Measurements from ENCODE around the gene GJD4. TPM values are rescaled to one million over a fixed set of nuclear protein-coding genes. Genes with fewer than 3 reads are reported as not detected.

The GJD4 gene, protein sequence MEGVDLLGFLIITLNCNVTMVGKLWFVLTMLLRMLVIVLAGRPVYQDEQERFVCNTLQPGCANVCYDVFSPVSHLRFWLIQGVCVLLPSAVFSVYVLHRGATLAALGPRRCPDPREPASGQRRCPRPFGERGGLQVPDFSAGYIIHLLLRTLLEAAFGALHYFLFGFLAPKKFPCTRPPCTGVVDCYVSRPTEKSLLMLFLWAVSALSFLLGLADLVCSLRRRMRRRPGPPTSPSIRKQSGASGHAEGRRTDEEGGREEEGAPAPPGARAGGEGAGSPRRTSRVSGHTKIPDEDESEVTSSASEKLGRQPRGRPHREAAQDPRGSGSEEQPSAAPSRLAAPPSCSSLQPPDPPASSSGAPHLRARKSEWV
- not detected in 2 replicates for total RNA-seq (2021)
- Bru-seq, nascent RNA, result percentile 26 among the genes with signal in this experiment
- BruChase-seq, experiment 1, labeled RNA remaining after a 2-hour chase, result percentile 36 among the genes with signal in this experiment
- percentile 45 among the genes with signal in this experiment for BruChase-seq, experiment 2, labeled RNA remaining after a 6-hour chase
- long read RNA-seq, result 0 reads

DNA sequence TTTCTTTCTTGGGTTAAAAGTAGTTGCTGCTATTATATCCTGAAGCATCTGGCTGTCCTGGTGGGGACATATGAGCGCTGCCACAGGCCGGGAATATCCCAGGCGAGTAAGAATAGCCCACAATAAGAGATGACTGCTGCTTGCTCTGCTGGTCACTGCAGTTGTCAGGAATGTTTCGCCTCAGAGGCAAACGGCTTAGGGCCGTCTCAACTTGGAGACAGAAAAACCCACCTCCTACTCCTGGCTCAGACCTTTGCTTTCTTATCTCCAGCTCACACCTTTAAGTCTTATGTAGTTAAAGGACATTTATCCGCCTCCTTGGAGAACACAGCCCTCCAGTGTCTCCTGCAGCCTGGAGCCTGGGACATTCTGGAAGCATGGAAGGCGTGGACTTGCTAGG lies at the start of gene GJD4:
Gene GJD4 (plus strand): TSS at position 151 of the 400 bp plus-strand sequence. CDS start 227 bp downstream, at position 378.
- no peak for DNase-seq (ENCODE audit: low spot score)
- Histone ChIP-seq H3K27ac (ENCODE audit: low read depth, low read length, poor library complexity, severe bottlenecking) (no peak within 1 kb of the TSS), H3K27me3 (replicated peaks; ENCODE audit: insufficient read depth, low read depth, low read length, poor library complexity) (no peaks in the 10 kb centered on the region), H3K9me3 (ENCODE audit: low read depth, low read length, poor library complexity, severe bottlenecking) (no peaks in the 10 kb centered on the region), H3K36me3 (ENCODE audit: insufficient read depth, low read length, poor library complexity, severe bottlenecking) (no peaks in the 10 kb centered on the region), H3K4me1 (ENCODE audit: insufficient read depth, low read length, poor library complexity, severe bottlenecking) (no peaks in the 10 kb centered on the region), H3K4me3 (ENCODE audit: low read depth, low read length, poor library complexity, severe bottlenecking) (no peak within 1 kb of the TSS)
- ChIA-PET POLR2A (ENCODE audit: low non-redundant PET) (no interaction called here), CTCF (no interaction called here)
- intact Hi-C loops (cut with micrococcal nuclease; ENCODE audit: unreplicated experiment), result loop anchor here (10.0 kb wide), 1 partner anchor 370 kb away; no protein-coding TSS in a partner anchor
- no TSS peak for BruUV-seq (replicated peaks)
- no peak for TF ChIP-seq EZH2 (IDR thresholded peaks at IDR 0.05; ENCODE audit: borderline replicate concordance, low read depth, low read length, poor library complexity, severe bottlenecking)
- no peak for TF ChIP-seq CTCF (conservative IDR thresholded peaks at IDR 0.05; ENCODE audit: low read depth, low read length)

DNA sequence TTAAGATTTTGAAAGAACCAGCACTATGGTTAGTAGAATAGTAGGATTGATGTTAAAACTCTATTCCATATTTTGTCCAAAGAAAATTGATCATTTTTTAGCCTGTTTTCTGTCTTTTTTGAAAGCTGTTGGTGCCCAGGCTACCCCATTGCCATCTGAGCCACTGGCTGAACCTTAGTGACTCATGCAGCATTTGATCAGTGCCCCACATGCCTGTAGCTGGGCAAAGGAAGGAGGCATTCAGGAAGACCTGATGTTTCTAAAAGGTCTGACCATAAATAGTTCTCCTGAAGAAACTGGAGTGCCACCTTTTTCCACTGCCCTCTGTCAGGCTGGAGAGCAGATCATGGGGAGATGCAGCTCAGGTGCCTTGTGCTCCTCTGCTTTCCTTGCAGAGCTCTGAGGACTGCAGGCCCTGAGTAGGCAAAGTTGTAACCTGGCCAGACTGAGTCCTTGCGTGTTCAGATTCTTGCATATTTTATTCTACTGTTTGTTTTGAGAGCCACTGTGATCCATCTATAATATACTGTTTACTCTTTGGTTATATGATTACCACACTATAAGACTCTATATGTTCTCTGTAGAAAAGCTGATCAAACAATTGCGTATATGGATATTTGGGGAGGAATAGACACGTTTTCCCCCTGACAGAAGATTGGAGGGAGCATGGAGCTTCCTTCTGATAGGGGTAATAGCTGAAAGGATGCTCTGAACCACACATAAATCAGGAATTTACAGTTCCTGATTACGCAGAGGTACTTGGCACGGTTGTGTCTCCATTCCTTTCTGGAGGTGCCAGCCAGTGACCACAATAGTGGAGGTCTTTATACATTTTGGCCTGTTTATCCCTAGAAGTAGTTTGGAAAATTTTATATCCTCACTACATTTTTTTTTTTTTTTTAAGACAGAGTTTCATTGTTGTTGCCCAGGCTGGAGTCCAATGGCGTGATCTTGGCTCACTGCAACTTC lies 48.9 kb upstream of the GJD4 start:
- CTCF ChIA-PET, result no interaction called here
- POLR2A ChIA-PET (ENCODE audit: low non-redundant PET), result no interaction called here
- Histone ChIP-seq H3K4me1 (ENCODE audit: insufficient read depth, low read length, poor library complexity, severe bottlenecking) (no peaks in the 10 kb centered on the region), H3K9me3 (ENCODE audit: low read depth, low read length, poor library complexity, severe bottlenecking) (no peaks in the 10 kb centered on the region), H3K27ac (ENCODE audit: low read depth, low read length, poor library complexity, severe bottlenecking) (no peak overlapping the region), H3K4me3 (ENCODE audit: low read depth, low read length, poor library complexity, severe bottlenecking) (no peak overlapping the region), H3K36me3 (ENCODE audit: insufficient read depth, low read length, poor library complexity, severe bottlenecking) (peaks cover 4% of the 10 kb centered on the region), H3K27me3 (replicated peaks; ENCODE audit: insufficient read depth, low read depth, low read length, poor library complexity) (no peaks in the 10 kb centered on the region)
- intact Hi-C loops (cut with micrococcal nuclease; ENCODE audit: unreplicated experiment), result no loop called here
- DNase-seq (ENCODE audit: low spot score), result no peak
- BruUV-seq (replicated peaks), result no TSS peak
- TF ChIP-seq CTCF (conservative IDR thresholded peaks at IDR 0.05; ENCODE audit: low read depth, low read length), result no peak

DNA sequence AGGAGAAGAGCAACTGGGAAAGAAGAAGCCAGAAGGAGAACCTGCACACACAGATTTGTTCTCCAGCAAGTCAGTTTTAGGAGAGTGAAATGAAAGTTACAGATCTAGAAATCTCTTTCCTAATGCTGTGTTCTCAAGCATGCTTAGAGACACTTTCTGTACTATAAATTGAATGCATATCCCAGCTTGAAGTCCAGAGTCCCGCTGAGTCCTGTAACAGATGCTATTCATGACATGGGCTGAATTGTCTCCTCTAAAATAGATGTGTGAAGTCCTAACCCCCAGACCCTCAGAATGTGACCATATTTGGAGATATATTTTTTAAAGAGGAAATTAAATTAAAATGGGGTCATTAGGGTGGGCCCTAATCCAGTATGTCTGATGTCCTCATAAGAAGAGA lies 46.9 kb upstream of the GJD4 start:
- no TSS peak for BruUV-seq (replicated peaks)
- Histone ChIP-seq H3K27ac (ENCODE audit: low read depth, low read length, poor library complexity, severe bottlenecking) (no peak overlapping the region), H3K4me1 (ENCODE audit: insufficient read depth, low read length, poor library complexity, severe bottlenecking) (peaks cover 4% of the 10 kb centered on the region), H3K4me3 (ENCODE audit: low read depth, low read length, poor library complexity, severe bottlenecking) (no peak overlapping the region), H3K27me3 (replicated peaks; ENCODE audit: insufficient read depth, low read depth, low read length, poor library complexity) (no peaks in the 10 kb centered on the region), H3K9me3 (ENCODE audit: low read depth, low read length, poor library complexity, severe bottlenecking) (no peaks in the 10 kb centered on the region), H3K36me3 (ENCODE audit: insufficient read depth, low read length, poor library complexity, severe bottlenecking) (peaks cover 4% of the 10 kb centered on the region)
- peak; percentile 16 for DNase-seq (ENCODE audit: low spot score)
- ChIA-PET POLR2A (ENCODE audit: low non-redundant PET) (no interaction called here), CTCF (no interaction called here)
- intact Hi-C loops (cut with micrococcal nuclease; ENCODE audit: unreplicated experiment), result no loop called here
- TF ChIP-seq EZH2 (IDR thresholded peaks at IDR 0.05; ENCODE audit: borderline replicate concordance, low read depth, low read length, poor library complexity, severe bottlenecking) (no peak), CTCF (conservative IDR thresholded peaks at IDR 0.05; ENCODE audit: low read depth, low read length) (no peak)
